ENCODE measurements around the gene C17orf67.
A peak's percentile ranks its signal among the peaks of the same experiment; 100 is the strongest.
"Not testable (repeated sequence)": the region's sequence is repeated elsewhere in the genome, so short reads cannot be mapped to it uniquely, and the experiment has no call there.

The C17orf67 gene

DNA sequence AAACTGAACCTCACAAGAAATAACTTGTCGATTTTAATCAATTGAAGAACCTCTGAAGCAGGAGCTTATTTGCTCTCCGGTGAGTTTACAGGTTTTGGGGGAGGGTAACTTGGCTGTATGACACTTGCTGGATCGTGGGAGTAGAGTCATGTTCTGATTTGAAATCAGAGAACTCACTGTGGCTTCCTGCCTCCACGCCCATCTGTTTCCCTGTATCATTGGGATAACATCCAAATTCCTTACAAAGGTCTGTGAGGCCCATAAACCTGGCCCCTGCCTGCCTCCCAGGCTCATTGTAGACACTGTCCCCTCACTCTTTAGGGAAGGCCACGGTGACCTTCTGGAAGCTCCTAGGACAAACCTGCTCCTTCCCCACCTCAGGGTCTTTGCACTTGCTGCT lies 48.3 kb downstream of the C17orf67 start:
- in situ Hi-C loops (cut with HindIII; ENCODE audit: low pct_ligation_motif_present, low pct_unique_long_range_greater_than_20kb, low sequenced_read_pairs) = no loop called here
- no peak for DNase-seq

DNA sequence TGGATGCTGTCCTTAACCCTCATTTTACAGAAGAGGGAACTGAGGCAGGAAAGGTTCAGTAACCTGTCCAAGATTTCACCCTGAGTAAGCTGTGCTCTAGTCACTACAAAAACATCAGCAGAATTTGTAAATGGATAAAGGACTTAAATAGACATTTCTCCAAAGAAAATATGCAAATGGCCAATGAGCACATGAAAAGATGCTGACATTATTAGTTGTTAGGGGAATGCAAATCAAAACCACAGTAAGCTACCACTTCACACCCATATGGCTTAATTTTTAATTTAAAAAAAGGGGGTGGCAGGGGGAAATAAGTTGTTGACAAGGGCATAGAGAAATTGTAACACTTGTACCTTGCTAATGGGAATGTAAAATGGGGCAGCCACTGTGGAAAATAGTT lies 51.4 kb downstream of the C17orf67 start:
- in situ Hi-C loops (cut with HindIII; ENCODE audit: low pct_ligation_motif_present, low pct_unique_long_range_greater_than_20kb, low sequenced_read_pairs) = no loop called here
- DNase-seq = no peak

- in situ Hi-C loops (cut with HindIII; ENCODE audit: low pct_ligation_motif_present, low pct_unique_long_range_greater_than_20kb, low sequenced_read_pairs) = no loop called here
- DNase-seq = no peak
Observed at GRCh38 chr17:56781906-56782305, 51.8 kb downstream of the C17orf67 start.

DNA sequence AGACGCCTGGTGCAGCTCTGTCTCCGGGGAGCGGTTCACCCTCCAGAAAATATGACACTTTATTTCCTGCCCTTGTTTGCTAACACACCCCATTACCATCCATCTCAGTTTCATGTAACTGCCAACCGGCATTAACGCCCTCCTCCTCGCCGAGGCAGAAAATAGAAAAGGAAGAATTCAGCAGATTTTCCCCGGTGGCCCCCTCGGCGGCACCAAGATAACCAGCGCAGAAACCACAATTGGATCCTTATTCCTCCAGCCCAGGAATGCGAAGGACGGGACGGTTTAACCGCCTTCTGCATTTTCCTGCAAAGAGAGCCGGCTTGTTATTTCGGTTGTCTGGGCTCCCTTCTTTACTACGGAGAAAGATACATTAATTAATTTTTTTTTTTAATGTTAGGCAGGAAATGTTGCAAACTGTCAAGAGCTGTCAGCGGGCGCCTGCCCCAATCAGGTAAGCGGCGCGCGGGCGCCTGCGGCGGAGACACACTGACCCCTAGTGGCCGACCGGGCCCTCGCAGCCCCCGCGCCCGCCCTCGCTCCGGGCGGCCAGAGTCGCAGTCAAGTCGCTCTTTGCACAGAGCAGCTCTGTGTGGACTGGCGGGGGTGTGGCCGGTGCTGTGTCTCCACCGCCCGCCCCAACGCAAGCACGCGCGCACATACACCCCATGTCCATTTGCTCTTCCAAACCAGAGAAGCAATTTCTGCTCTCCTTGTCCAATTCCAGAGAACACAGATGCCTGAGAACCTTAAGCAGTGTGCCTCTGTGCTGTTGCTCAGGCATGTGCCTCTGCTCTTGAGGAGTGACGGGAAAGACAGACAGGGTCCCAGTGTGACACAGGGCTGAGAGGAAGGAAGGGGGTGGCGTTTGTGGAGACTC lies 53.6 kb downstream of the C17orf67 start:
- peak; percentile 65 for DNase-seq
- in situ Hi-C loops (cut with HindIII; ENCODE audit: low pct_ligation_motif_present, low pct_unique_long_range_greater_than_20kb, low sequenced_read_pairs) = no loop called here

GRCh38 chr17:56779322-56779721 lies 54.4 kb downstream of the C17orf67 start:
- in situ Hi-C loops (cut with HindIII; ENCODE audit: low pct_ligation_motif_present, low pct_unique_long_range_greater_than_20kb, low sequenced_read_pairs) = no loop called here
- no peak for DNase-seq

DNA sequence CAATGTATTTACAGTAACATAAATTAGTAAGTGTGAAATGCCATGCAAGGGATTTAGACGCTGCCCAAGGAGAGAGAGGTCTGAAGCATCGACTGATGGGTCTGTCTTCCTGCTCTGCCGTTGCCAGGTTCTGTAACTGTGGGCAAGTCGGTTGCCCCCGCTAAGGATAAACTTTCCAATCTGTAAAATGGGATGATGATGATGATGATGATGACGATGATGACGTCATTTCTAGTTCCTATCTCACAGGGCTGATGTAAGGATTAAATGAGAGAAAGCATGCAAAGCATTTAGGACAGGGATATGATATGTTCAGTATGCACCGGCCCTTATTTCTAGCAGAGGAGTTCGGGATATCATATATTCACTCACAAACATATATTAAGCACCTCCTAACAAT lies 54.8 kb downstream of the C17orf67 start:
- in situ Hi-C loops (cut with HindIII; ENCODE audit: low pct_ligation_motif_present, low pct_unique_long_range_greater_than_20kb, low sequenced_read_pairs) = no loop called here
- DNase-seq = no peak

GRCh38 chr17:56777859-56778258 lies 55.9 kb downstream of the C17orf67 start:
- in situ Hi-C loops (cut with HindIII; ENCODE audit: low pct_ligation_motif_present, low pct_unique_long_range_greater_than_20kb, low sequenced_read_pairs) = no loop called here
- DNase-seq = no peak

GRCh38 chr17:56774650-56775049 lies 59.1 kb downstream of the C17orf67 start:
- in situ Hi-C loops (cut with HindIII; ENCODE audit: low pct_ligation_motif_present, low pct_unique_long_range_greater_than_20kb, low sequenced_read_pairs) = no loop called here

GRCh38 chr17:56773124-56773523 lies 60.6 kb downstream of the C17orf67 start:
- no peak for DNase-seq
- in situ Hi-C loops (cut with HindIII; ENCODE audit: low pct_ligation_motif_present, low pct_unique_long_range_greater_than_20kb, low sequenced_read_pairs) = no loop called here

More at GRCh38 chr17:56774650-56775049, 59.1 kb downstream of the C17orf67 start:
- DNase-seq = no peak

DNA sequence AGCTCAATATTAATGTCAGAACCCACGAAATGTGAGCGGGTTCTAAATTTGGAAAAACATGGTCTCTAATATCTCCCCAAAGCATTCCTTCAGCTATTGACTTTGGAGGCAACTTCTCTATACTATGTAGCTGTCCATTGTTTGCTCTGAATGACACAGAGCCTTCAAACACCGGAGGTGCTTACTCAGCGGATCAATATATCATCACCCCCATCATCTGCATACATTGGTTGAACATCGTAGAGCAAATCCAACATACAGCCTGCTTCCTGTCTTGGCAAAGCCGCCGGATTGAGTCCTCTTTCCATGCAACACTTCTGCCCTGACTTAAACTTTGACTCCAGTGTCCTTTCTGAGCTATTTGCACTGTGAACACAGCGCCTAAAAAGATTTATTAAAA lies 61.3 kb downstream of the C17orf67 start:
- in situ Hi-C loops (cut with HindIII; ENCODE audit: low pct_ligation_motif_present, low pct_unique_long_range_greater_than_20kb, low sequenced_read_pairs) = no loop called here
- DNase-seq = no peak

- in situ Hi-C loops (cut with HindIII; ENCODE audit: low pct_ligation_motif_present, low pct_unique_long_range_greater_than_20kb, low sequenced_read_pairs) = no loop called here
- no peak for DNase-seq
Observed at GRCh38 chr17:56771975-56772374, 61.7 kb downstream of the C17orf67 start.

- no peak for DNase-seq
- in situ Hi-C loops (cut with HindIII; ENCODE audit: low pct_ligation_motif_present, low pct_unique_long_range_greater_than_20kb, low sequenced_read_pairs) = no loop called here
Observed at GRCh38 chr17:56771563-56771962, 62.2 kb downstream of the C17orf67 start.

DNA sequence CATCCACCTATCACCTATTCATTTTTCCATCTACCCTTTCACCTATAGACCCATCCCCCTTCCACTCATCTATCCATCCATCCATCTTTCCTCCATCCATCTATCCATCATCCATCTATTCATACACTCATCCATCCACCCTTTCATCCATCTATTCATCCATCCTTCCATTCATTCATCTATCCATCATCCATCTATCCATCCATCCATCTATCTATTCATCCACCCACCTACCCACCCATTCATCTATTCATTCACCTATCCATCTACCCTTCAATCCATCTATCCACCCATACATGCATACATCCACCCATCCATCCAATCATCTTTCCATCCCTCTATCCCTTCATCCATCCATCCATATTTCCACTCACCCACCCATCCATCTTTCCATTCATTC lies 63.3 kb downstream of the C17orf67 start:
- in situ Hi-C loops (cut with HindIII; ENCODE audit: low pct_ligation_motif_present, low pct_unique_long_range_greater_than_20kb, low sequenced_read_pairs) = no loop called here
- no peak for DNase-seq

GRCh38 chr17:56765449-56765848 lies 68.3 kb downstream of the C17orf67 start:
- in situ Hi-C loops (cut with HindIII; ENCODE audit: low pct_ligation_motif_present, low pct_unique_long_range_greater_than_20kb, low sequenced_read_pairs) = no loop called here
- DNase-seq = no peak

DNA sequence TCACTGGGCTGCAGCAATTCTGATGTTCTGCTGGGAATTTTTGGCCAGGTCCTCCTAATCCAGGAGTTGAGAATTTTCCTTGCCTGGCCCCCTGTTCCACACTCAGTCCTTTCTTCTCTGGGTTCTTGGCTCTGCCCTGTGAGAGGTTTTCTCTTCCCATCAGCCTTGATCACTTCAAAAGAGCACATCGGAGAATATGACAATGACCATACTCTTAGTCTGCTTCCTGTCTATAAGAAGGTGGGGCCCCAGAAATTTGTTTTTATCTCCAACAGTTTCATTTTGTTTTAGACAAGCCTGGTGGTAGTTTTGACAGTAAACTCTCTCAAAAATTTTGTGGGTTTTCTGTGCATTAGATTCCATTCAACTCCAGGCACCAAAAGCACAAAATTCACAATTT lies 70.7 kb downstream of the C17orf67 start:
- in situ Hi-C loops (cut with HindIII; ENCODE audit: low pct_ligation_motif_present, low pct_unique_long_range_greater_than_20kb, low sequenced_read_pairs) = no loop called here
- DNase-seq = no peak

GRCh38 chr17:56762144-56762543 lies 71.6 kb downstream of the C17orf67 start:
- no peak for DNase-seq
- in situ Hi-C loops (cut with HindIII; ENCODE audit: low pct_ligation_motif_present, low pct_unique_long_range_greater_than_20kb, low sequenced_read_pairs) = no loop called here

GRCh38 chr17:56761387-56761786 lies 72.3 kb downstream of the C17orf67 start:
- in situ Hi-C loops (cut with HindIII; ENCODE audit: low pct_ligation_motif_present, low pct_unique_long_range_greater_than_20kb, low sequenced_read_pairs) = no loop called here

DNA sequence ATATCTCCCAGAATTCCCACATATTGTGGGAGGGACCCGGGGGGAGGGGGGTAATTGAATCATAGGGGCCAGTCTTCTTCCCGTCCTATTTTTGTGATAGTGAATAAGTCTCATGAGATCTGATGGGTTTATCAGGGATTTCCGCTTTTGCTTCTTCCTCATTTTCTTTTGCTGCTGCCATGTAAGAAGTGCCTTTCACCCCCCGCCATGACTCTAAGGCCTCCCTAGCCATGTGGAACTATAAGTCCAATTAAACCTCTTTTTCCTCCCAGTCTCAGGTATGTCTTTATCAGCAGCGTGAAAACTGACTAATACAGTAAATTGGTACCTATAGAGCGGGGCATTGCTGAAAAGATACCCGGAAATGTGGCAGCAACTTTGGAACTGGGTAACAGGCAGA lies 76.1 kb downstream of the C17orf67 start:
- in situ Hi-C loops (cut with HindIII; ENCODE audit: low pct_ligation_motif_present, low pct_unique_long_range_greater_than_20kb, low sequenced_read_pairs); DNase-seq: not testable (repeated sequence)

More at GRCh38 chr17:56761387-56761786, 72.3 kb downstream of the C17orf67 start:
- DNase-seq = no peak

DNA sequence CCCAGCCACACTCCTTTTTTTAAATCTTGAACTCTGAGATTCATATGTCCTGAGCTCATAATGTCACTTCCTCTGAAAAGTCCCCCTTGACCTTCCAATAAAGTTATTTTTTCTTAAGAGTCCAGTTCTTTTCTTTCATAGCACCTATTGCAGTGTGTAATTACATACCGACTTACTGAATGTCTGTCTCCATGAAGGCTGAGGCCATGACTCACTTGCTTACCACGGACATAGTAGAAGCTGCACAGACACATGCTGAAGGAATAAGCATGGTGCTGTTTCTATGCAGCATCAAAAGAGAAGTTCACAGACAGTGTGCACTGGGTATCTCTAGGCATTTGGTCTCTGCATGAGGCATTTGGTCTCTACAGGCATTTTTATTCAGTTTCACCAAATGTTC lies 77.2 kb downstream of the C17orf67 start:
- peak; percentile 51 for DNase-seq
- in situ Hi-C loops (cut with HindIII; ENCODE audit: low pct_ligation_motif_present, low pct_unique_long_range_greater_than_20kb, low sequenced_read_pairs) = no loop called here

DNA sequence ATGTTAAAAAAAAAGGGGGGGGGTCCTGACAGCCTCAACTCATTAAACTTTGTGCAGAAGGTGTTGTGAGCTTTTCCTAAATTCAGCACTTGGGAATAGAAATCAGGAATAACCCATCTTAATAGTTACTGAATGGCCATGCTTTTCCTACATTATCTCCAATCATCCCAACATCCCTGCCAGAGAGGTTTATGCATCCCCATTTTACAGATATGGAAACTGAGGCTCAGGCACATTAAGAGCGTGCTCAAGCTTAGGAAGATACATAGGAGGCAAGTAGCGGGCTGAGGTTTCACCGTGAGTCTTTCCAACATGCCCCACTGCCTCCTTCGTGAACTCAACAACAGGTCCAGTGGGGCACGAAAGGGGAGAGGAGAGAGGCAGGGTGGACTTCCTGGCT lies 78.4 kb downstream of the C17orf67 start:
- in situ Hi-C loops (cut with HindIII; ENCODE audit: low pct_ligation_motif_present, low pct_unique_long_range_greater_than_20kb, low sequenced_read_pairs) = no loop called here
- DNase-seq = no peak

Data from ACHN (cell line).